H1 (cell line): ENCODE measurements around the gene AAGAB. TPM values are rescaled to one million over a fixed set of nuclear protein-coding genes. Genes with fewer than 3 reads are reported as not detected.
A peak's percentile ranks its signal among the peaks of the same experiment; 100 is the strongest.

Experiments used
- CTCF ChIA-PET: fragments of 300-600 bp; sonication (Branson Sonifier 250); formaldehyde crosslinking; loops from one replicate; lab custom pipeline; 2021; ENCODE audit not compliant: partially characterized antibody; lab: Charles Lee
- POLR2A ChIA-PET: fragments of 300-600 bp; sonication (Branson Sonifier 250); formaldehyde crosslinking; loops from one replicate; lab custom pipeline; 2021; ENCODE audit warnings: inconsistent platforms; ENCODE audit not compliant: partially characterized antibody; lab: Charles Lee
- DNase-seq, 2 experiments: peaks; one replicate each; pipeline versions ENCODE4 v3.0.0 to v3.0.0-alpha.2; 2010 to 2022; ENCODE audit warnings: low spot score in 2 of 2, low read depth in 1 of 2, mixed read lengths in 1 of 2
- FAIRE-seq: peaks from 2 replicates; lab custom pipeline; 2011; peaks lifted over from hg19 to GRCh38; lab: Jason Lieb, UNC
- H2AFZ ChIP-seq: 2 replicates; pipeline ENCODE4 v1.8.1; 2012; ENCODE audit warnings: low read length, inconsistent platforms
- H2AK5ac ChIP-seq: 2 replicates; pipeline ENCODE4 v1.6.1; 2013; ENCODE audit warnings: low read depth, low read length
- H2BK120ac ChIP-seq: replicated peaks from 2 replicates; pipeline ENCODE3; 2013; ENCODE audit warnings: low read depth, low read length, inconsistent platforms
- H2BK12ac ChIP-seq: 2 replicates; pipeline ENCODE4 v1.6.1; 2013; ENCODE audit warnings: low read depth, low read length
- H2BK15ac ChIP-seq: 2 replicates; pipeline ENCODE4 v1.6.1; 2013; ENCODE audit warnings: low read length
- H2BK20ac ChIP-seq: 2 replicates; pipeline ENCODE4 v1.6.1; 2013; ENCODE audit warnings: low read length
- H2BK5ac ChIP-seq: 2 replicates; pipeline ENCODE4 v1.6.1; 2013; ENCODE audit warnings: low read depth, low read length
- H3K14ac ChIP-seq: 2 replicates; pipeline ENCODE4 v1.6.1; 2013; ENCODE audit warnings: inconsistent platforms; ENCODE audit not compliant: insufficient read length
- H3K18ac ChIP-seq: 2 replicates; pipeline ENCODE4 v1.6.1; 2013; ENCODE audit warnings: low read length; ENCODE audit errors: extremely low read depth
- H3K23ac ChIP-seq: 2 replicates; pipeline ENCODE4 v1.6.1; 2013; ENCODE audit warnings: inconsistent platforms; ENCODE audit not compliant: insufficient read length
- H3K23me2 ChIP-seq: 2 replicates; pipeline ENCODE4 v1.6.1; 2013; ENCODE audit warnings: low read depth, low read length
- H3K27ac ChIP-seq: 2 replicates; pipeline ENCODE4 v1.6.1; 2011; ENCODE audit warnings: low read depth, low read length, inconsistent platforms
- H3K27me3 ChIP-seq, 4 experiments: replicated peaks in 1 of 4; 1 replicate in 1 of 4; 2 replicates in 3 of 4; pipeline versions ENCODE4 v1.6.1 to v1.8.1; 2011 to 2013; ENCODE audit warnings: low read length in 3 of 4, mild to moderate bottlenecking in 3 of 4, inconsistent platforms in 2 of 4, mixed read lengths in 2 of 4, moderate library complexity in 1 of 4; ENCODE audit not compliant: control insufficient read depth in 3 of 4, insufficient read depth in 3 of 4; ENCODE audit errors: extremely low read depth in 1 of 4
- H3K36me3 ChIP-seq, 4 experiments: 2 replicates each; pipeline versions ENCODE4 v1.6.1 to v1.8.1; 2011 to 2013; ENCODE audit warnings: mild to moderate bottlenecking in 4 of 4, low read length in 3 of 4, moderate library complexity in 2 of 4, control low read depth in 1 of 4, inconsistent platforms in 1 of 4; ENCODE audit not compliant: insufficient read depth in 4 of 4, control insufficient read depth in 2 of 4
- H3K4ac ChIP-seq: replicated peaks from 2 replicates; pipeline ENCODE3; 2013; ENCODE audit warnings: low read length, low read depth, mixed read lengths, inconsistent platforms; ENCODE audit not compliant: insufficient read length
- H3K4me1 ChIP-seq, 4 experiments: replicated peaks in 1 of 4; 1 replicate in 1 of 4; 2 replicates in 3 of 4; pipeline versions ENCODE4 v1.6.1 to v1.8.1; 2011 to 2013; ENCODE audit warnings: low read length in 3 of 4, inconsistent platforms in 2 of 4, mixed read lengths in 1 of 4; ENCODE audit not compliant: insufficient read depth in 4 of 4, control insufficient read depth in 3 of 4
- H3K4me2 ChIP-seq, 2 experiments: 2 replicates each; pipeline versions ENCODE4 v1.6.1 to v1.8.1; 2011 to 2013; ENCODE audit warnings: low read depth in 2 of 2, low read length in 2 of 2, control low read depth in 1 of 2, inconsistent platforms in 1 of 2, mild to moderate bottlenecking in 1 of 2; ENCODE audit not compliant: insufficient read depth in 1 of 2
- H3K4me3 ChIP-seq, 4 experiments: fragments of 200-600, 300-600 bp in 1 of 4; sonication (generic), shearing (Covaris generic), sonication (Bioruptor Twin) in 1 of 4; 2 replicates each; pipeline versions ENCODE4 v1.5.1 to v1.8.1; 2011 to 2016; ENCODE audit warnings: low read length in 4 of 4, low read depth in 3 of 4, control low read depth in 2 of 4, inconsistent platforms in 2 of 4, mild to moderate bottlenecking in 2 of 4, mixed read lengths in 1 of 4, moderate library complexity in 1 of 4; ENCODE audit not compliant: insufficient read depth in 2 of 4; ENCODE audit errors: extremely low read depth in 1 of 4
- H3K56ac ChIP-seq: replicated peaks from 2 replicates; pipeline ENCODE3; 2013; ENCODE audit warnings: low read depth, mild to moderate bottlenecking, mixed read lengths, low read length, inconsistent platforms; ENCODE audit not compliant: insufficient read length
- H3K79me1 ChIP-seq: 2 replicates; pipeline ENCODE4 v1.6.1; 2013; ENCODE audit warnings: low read depth, low read length, control low read depth
- H3K79me2 ChIP-seq, 2 experiments: 2 replicates each; pipeline versions ENCODE4 v1.6.1 to v1.8.1; 2012 to 2013; ENCODE audit warnings: low read length in 2 of 2, mild to moderate bottlenecking in 2 of 2, inconsistent platforms in 1 of 2; ENCODE audit not compliant: insufficient read depth in 2 of 2, control insufficient read depth in 1 of 2
- H3K9ac ChIP-seq, 4 experiments: replicated peaks in 1 of 4; 1 replicate in 1 of 4; 2 replicates in 3 of 4; pipeline versions ENCODE4 v1.6.1 to v1.8.1; 2011 to 2013; ENCODE audit warnings: low read depth in 3 of 4, low read length in 3 of 4, control low read depth in 2 of 4, mild to moderate bottlenecking in 2 of 4, moderate library complexity in 2 of 4, inconsistent platforms in 1 of 4; ENCODE audit errors: extremely low read depth in 1 of 4
- H3K9me3 ChIP-seq, 2 experiments: 2 replicates each; pipeline versions ENCODE4 v1.6.1 to v1.8.1; 2012 to 2013; ENCODE audit warnings: mild to moderate bottlenecking in 2 of 2, moderate library complexity in 2 of 2, control low read depth in 1 of 2, inconsistent platforms in 1 of 2, low read depth in 1 of 2, low read length in 1 of 2, mixed read lengths in 1 of 2; ENCODE audit not compliant: insufficient read depth in 2 of 2
- H4K20me1 ChIP-seq, 2 experiments: replicated peaks in 1 of 2; 2 replicates each; pipeline versions ENCODE3 to v1.8.1; 2011 to 2013; ENCODE audit warnings: inconsistent platforms in 2 of 2, low read length in 2 of 2, mild to moderate bottlenecking in 1 of 2; ENCODE audit not compliant: insufficient read depth in 2 of 2, control insufficient read depth in 1 of 2
- H4K5ac ChIP-seq: 2 replicates; pipeline ENCODE4 v1.6.1; 2013; ENCODE audit warnings: low read length, low read depth, mixed read lengths, inconsistent platforms; ENCODE audit not compliant: insufficient read length
- H4K8ac ChIP-seq: 2 replicates; pipeline ENCODE4 v1.8.0; 2013; ENCODE audit warnings: mild to moderate bottlenecking, moderate library complexity, low read length, inconsistent platforms; ENCODE audit not compliant: insufficient read depth; ENCODE audit errors: extremely low read depth
- H4K91ac ChIP-seq: replicated peaks from 2 replicates; pipeline ENCODE3; 2013; ENCODE audit warnings: low read length, mixed read lengths, inconsistent platforms; ENCODE audit not compliant: insufficient read length
- CBX8 ChIP-seq: fragments of 300-800, 300-1000 bp; sonication (generic); IDR thresholded peaks from 2 replicates; pipeline ENCODE4 v1.7.1; 2016; ENCODE audit warnings: low read depth, low read length, borderline replicate concordance
- EGR1 ChIP-seq: IDR thresholded peaks from 2 replicates; pipeline ENCODE4 v1.6.1; 2011; ENCODE audit warnings: low read depth, low read length, borderline replicate concordance
- GTF2F1 ChIP-seq: IDR thresholded peaks from 2 replicates; pipeline ENCODE4 v1.6.1; 2012; ENCODE audit warnings: low read depth, low read length, improper control_type of control experiment, borderline replicate concordance
- KDM4A ChIP-seq: IDR thresholded peaks from one replicate; pipeline ENCODE4 v1.7.1; 2012; ENCODE audit warnings: low read depth, mild to moderate bottlenecking, moderate library complexity, low read length, inconsistent platforms; ENCODE audit not compliant: severe bottlenecking
- NANOG ChIP-seq: IDR thresholded peaks from 2 replicates; pipeline ENCODE4 v1.6.1; 2011; ENCODE audit warnings: low read length, low read depth, mild to moderate bottlenecking, inconsistent platforms; ENCODE audit not compliant: insufficient read depth, poor library complexity, severe bottlenecking
- POLR2AphosphoS5 ChIP-seq: IDR thresholded peaks from 2 replicates; pipeline ENCODE4 v1.6.1; 2011; ENCODE audit warnings: low read depth, low read length
- SIN3A ChIP-seq, 2 experiments: IDR thresholded peaks in 1 of 2; conservative IDR thresholded peaks in 1 of 2; 2 replicates each; pipeline ENCODE4 v1.6.1; 2011 to 2012; ENCODE audit warnings: low read length in 2 of 2, improper control_type of control experiment in 1 of 2, low read depth in 1 of 2, mild to moderate bottlenecking in 1 of 2
- TCF12 ChIP-seq: IDR thresholded peaks from 2 replicates; pipeline ENCODE4 v1.6.1; 2011; ENCODE audit warnings: low read depth, mild to moderate bottlenecking, low read length
- TEAD4 ChIP-seq: IDR thresholded peaks from 2 replicates; pipeline ENCODE4 v1.6.1; 2012; ENCODE audit warnings: low read depth, low read length, inconsistent platforms, mixed read lengths
- YY1 ChIP-seq: IDR thresholded peaks from 2 replicates; pipeline ENCODE4 v1.6.1; 2011; ENCODE audit warnings: low read depth, mild to moderate bottlenecking, low read length
- WGBS, 2 experiments: shearing (Covaris generic) in 1 of 2; methylation state at CpG; one replicate each; pipeline versions ENCODE4 v1.1.6 to v1.1.7; 2013 to 2015; ENCODE audit warnings: low lambda C conversion rate in 2 of 2, mixed read lengths in 2 of 2, inconsistent platforms in 1 of 2, low coverage in 1 of 2, missing lambda C conversion rate in 1 of 2; ENCODE audit not compliant: insufficient replicate concordance in 2 of 2, insufficient coverage in 1 of 2, insufficient read length in 1 of 2; ENCODE audit errors: extremely low coverage in 1 of 2, missing lambda C conversion rate in 1 of 2; 5-methylcytosine and 5-hydroxymethylcytosine counted together
- polyA plus RNA-seq, 7 experiments: library from polyadenylated mRNA; depleted of rRNA in 3 of 7; stranded (reverse) in 5 of 7; unstranded in 2 of 7; fragments of >200 nt in 5 of 7; fragments of 200-250 nt in 2 of 7; gene quantifications; 1 replicate in 5 of 7; 2 replicates in 1 of 7; 4 replicates in 1 of 7; pipeline versions ENCODE4 v1.2.1 to v1.2.3, GENCODE V29; 2011 to 2013; ENCODE audit warnings: missing spikeins in 2 of 7, mixed read lengths in 2 of 7
- total RNA-seq: library from RNA; stranded (reverse); fragmentation: NEBNext Ultra II Directional; extraction: Animal tissue kit (Norgen Biotek cat#: 25700); gene quantifications from 2 replicates; pipeline ENCODE4 v1.2.1, GENCODE V29; 2021
- TF ChIP-seq, protein P1 (sequence below): IDR thresholded peaks from 2 replicates; pipeline ENCODE4 v1.6.1; 2012; ENCODE audit warnings: inconsistent platforms
- TF ChIP-seq, protein P2 (sequence below), 3 experiments: IDR thresholded peaks; 1 replicate in 2 of 3; 2 replicates in 1 of 3; pipeline versions ENCODE4 v1.5.1 to v1.6.1; 2011; ENCODE audit warnings: low read length in 3 of 3, mild to moderate bottlenecking in 3 of 3, inconsistent platforms in 2 of 3, low read depth in 1 of 3, moderate library complexity in 1 of 3; ENCODE audit not compliant: insufficient read depth in 1 of 3; ENCODE audit errors: control extremely low read depth in 1 of 3

Gene AAGAB
- total and polyA plus RNA-seq, 2 of the 8 experiments (the other 6 are each of a cell fraction or from before 2014, with no cell fraction given): 20.1 to 45.9 TPM

DNA sequence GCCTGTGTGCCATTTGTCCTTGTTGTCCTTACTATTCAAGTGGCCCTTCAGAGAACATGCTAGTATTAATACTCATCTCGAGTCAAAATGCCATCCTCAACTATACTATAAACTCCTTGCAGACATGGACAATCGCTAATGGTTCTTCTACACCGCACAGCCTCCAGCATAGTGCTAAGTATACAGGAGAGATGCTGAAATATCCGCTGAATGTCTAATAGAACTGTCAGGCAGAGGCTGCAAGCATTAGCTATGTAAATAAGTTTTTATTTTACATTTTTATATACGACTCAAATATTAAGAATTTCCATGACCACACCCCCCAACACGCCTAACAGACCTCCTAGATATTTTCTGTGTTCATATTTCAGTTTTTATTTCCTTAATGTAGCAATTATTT, 39.4 kb downstream of the AAGAB start:
- Histone ChIP-seq H2AFZ (no peak overlapping the region), H3K27me3 (no peaks in the 10 kb centered on the region), H3K14ac (no peak overlapping the region), H3K79me1 (no peaks in the 10 kb centered on the region), H3K36me3 (no peaks in the 10 kb centered on the region), H2AK5ac (no peak overlapping the region), H4K20me1 (no peaks in the 10 kb centered on the region), H3K18ac (no peak overlapping the region), H2BK12ac (no peak overlapping the region), H4K91ac (no peak overlapping the region), H2BK120ac (no peak overlapping the region), H3K23ac (no peak overlapping the region), H3K9ac (peak overlapping the region in 1 of 4 experiments; percentile 34; a peak in 1 of 7 replicates), H3K79me2 (no peaks in the 10 kb centered on the region), H3K23me2 (no peaks in the 10 kb centered on the region), H3K4me1 (no peaks in the 10 kb centered on the region), H2BK15ac (no peak overlapping the region), H3K56ac (no peak overlapping the region), H3K4me2 (no peak overlapping the region), H4K8ac (no peak overlapping the region), H2BK20ac (no peak overlapping the region), H3K4me3 (no peak overlapping the region), H3K4ac (no peak overlapping the region), H3K27ac (no peak overlapping the region), H2BK5ac (no peak overlapping the region), H4K5ac (no peak overlapping the region), H3K9me3 (no peaks in the 10 kb centered on the region)
- ChIA-PET CTCF (no interaction called here), POLR2A (no interaction called here)
- 94% methylated on average over 6 of the region's 6 CpGs; no CpG with 5 or more reads in 1 of the 2 experiments for WGBS, 2 experiments
- DNase-seq (no peak), FAIRE-seq (no peak)
- TF ChIP-seq CBX8 (no peak), POLR2AphosphoS5 (no peak), SIN3A (conservative IDR thresholded peaks at IDR 0.05 in 1 of 2, IDR thresholded peaks at IDR 0.05 in 1 of 2; ENCODE audit: low read depth in 1 of 2, low read length in 2 of 2) (no peak), EGR1 (no peak), GTF2F1 (no peak), YY1 (no peak), NANOG (no peak), KDM4A (no peak), TCF12 (no peak), TEAD4 (no peak)
- TF ChIP-seq, protein P1, sequence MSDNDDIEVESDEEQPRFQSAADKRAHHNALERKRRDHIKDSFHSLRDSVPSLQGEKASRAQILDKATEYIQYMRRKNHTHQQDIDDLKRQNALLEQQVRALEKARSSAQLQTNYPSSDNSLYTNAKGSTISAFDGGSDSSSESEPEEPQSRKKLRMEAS: no peak
- TF ChIP-seq, protein P2, sequence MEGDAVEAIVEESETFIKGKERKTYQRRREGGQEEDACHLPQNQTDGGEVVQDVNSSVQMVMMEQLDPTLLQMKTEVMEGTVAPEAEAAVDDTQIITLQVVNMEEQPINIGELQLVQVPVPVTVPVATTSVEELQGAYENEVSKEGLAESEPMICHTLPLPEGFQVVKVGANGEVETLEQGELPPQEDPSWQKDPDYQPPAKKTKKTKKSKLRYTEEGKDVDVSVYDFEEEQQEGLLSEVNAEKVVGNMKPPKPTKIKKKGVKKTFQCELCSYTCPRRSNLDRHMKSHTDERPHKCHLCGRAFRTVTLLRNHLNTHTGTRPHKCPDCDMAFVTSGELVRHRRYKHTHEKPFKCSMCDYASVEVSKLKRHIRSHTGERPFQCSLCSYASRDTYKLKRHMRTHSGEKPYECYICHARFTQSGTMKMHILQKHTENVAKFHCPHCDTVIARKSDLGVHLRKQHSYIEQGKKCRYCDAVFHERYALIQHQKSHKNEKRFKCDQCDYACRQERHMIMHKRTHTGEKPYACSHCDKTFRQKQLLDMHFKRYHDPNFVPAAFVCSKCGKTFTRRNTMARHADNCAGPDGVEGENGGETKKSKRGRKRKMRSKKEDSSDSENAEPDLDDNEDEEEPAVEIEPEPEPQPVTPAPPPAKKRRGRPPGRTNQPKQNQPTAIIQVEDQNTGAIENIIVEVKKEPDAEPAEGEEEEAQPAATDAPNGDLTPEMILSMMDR (IDR thresholded peaks at IDR 0.05; ENCODE audit: control extremely low read depth in 1 of 3, insufficient read depth in 1 of 3, low read depth in 1 of 3, low read length in 3 of 3): no peak
